Ascending aorta (tissue), 2 donors: ENCODE results near the gene UXS1. TPM values are rescaled to one million over a fixed set of nuclear protein-coding genes. Genes with fewer than 3 reads are reported as not detected.

Experiments used
- DNase-seq, 2 donors: peaks; one replicate each; pipeline ENCODE4 v3.0.0-alpha.2; 2019; ENCODE audit warnings: low spot score in 2 of 2
- H3K27ac ChIP-seq, 2 donors: fragments of 200-600 bp; sonication (generic); one replicate each; pipeline ENCODE4 v1.5.1; 2016 to 2017; ENCODE audit warnings: mild to moderate bottlenecking in 1 of 2
- H3K27me3 ChIP-seq: fragments of 200-600 bp; sonication (generic); one replicate; pipeline ENCODE4 v1.5.1; 2017
- H3K36me3 ChIP-seq, 2 donors: fragments of 200-600 bp; sonication (generic); one replicate each; pipeline ENCODE4 v1.5.1; 2016
- H3K4me1 ChIP-seq, 2 donors: fragments of 200-600 bp; sonication (generic); one replicate each; pipeline ENCODE4 v1.5.1; 2016 to 2017; ENCODE audit warnings: mild to moderate bottlenecking in 1 of 2
- H3K4me3 ChIP-seq, 2 donors: fragments of 200-600 bp; sonication (generic); one replicate each; pipeline ENCODE4 v1.5.1; 2016 to 2017; ENCODE audit warnings: mild to moderate bottlenecking in 1 of 2
- H3K9me3 ChIP-seq, 2 donors: fragments of 200-600 bp; sonication (generic); one replicate each; pipeline ENCODE4 v1.5.1; 2016
- intact Hi-C: fragments of 100-400 bp; cut with DNase I; formaldehyde crosslinking; loops from one replicate; pipeline ENCODE4 v1.15.1; 2023
- total RNA-seq: library from RNA; depleted of rRNA; stranded (reverse); fragments of >200 nt; gene quantifications from one replicate; pipeline ENCODE4 v1.1.0, GENCODE V29; 2016
- TF ChIP-seq, protein P1 (sequence below), 3 experiments: fragments of 200-600 bp in 2 of 3; fragments of 450-650 bp in 1 of 3; sonication (generic) in 2 of 3; IDR thresholded peaks; one replicate each; pipeline ENCODE4 v1.5.1; 2016 to 2019; ENCODE audit warnings: antibody characterized with exemption in 3 of 3, mild to moderate bottlenecking in 1 of 3, moderate library complexity in 1 of 3

Gene UXS1
- total RNA-seq, 1 donor from 2014 or later: 146 TPM

DNA sequence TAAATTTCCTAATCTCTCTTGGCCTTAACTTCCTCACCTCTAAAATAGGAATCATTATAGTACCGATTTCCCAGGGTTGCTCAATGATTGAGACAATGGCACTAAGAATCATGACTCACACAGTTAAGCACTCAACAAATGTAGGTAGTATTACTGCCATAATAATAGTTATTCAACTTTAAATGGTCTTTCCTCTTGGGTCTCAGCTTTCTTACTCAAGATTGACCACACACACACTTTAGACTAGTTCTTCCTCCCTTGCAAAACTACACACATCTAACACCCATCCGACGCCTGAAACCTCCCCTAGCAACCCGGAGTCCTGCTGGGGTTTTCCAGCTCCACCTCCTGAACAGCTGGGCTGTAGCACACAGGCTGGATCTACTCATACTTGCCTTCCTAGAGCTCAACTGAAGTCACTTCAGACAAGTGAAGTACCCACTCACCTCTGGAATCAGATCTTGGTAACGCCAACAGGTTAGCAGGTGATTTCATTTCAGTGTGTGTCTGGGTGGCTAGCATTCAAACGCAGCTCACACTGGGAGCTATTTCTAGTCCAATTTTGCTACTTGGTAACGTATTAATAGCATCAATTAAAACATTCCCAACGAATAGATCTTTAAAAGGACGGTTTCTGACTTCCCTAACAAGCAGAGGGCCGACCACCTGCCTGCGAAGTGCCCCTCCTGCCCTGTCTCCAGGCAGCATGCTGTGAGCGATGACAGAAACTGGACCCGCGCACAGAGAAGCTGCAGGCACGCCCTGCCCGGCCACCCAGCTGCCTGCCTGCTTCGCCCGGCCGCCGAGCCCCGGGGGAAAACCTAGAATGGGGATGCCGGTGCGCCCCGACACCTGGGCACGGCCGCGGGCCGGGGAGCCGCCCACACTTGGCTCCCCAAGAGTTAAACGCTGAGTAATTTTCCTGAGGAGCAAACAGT, 1.1 kb downstream of the UXS1 start:
- intact Hi-C loops: loop anchor here (5.0 to 10.0 kb wide), 7 partner anchors 308 to 856 kb away; partner anchors contain the start of genes C2orf49 and NCK2
- TF ChIP-seq, protein P1, sequence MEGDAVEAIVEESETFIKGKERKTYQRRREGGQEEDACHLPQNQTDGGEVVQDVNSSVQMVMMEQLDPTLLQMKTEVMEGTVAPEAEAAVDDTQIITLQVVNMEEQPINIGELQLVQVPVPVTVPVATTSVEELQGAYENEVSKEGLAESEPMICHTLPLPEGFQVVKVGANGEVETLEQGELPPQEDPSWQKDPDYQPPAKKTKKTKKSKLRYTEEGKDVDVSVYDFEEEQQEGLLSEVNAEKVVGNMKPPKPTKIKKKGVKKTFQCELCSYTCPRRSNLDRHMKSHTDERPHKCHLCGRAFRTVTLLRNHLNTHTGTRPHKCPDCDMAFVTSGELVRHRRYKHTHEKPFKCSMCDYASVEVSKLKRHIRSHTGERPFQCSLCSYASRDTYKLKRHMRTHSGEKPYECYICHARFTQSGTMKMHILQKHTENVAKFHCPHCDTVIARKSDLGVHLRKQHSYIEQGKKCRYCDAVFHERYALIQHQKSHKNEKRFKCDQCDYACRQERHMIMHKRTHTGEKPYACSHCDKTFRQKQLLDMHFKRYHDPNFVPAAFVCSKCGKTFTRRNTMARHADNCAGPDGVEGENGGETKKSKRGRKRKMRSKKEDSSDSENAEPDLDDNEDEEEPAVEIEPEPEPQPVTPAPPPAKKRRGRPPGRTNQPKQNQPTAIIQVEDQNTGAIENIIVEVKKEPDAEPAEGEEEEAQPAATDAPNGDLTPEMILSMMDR (IDR thresholded peaks at IDR 0.05): no peak
- Histone ChIP-seq H3K36me3 (no peaks in the 10 kb centered on the region), H3K9me3 (no peaks in the 10 kb centered on the region), H3K27ac (peak overlapping the region; percentile 30 to 78), H3K27me3 (no peaks in the 10 kb centered on the region), H3K4me1 (peaks cover 0 to 8% of the 10 kb centered on the region in 2 donors), H3K4me3 (peak overlapping the region; percentile 93 to 96)
- DNase-seq: peak in 1 of 2 donors; percentile 74

DNA sequence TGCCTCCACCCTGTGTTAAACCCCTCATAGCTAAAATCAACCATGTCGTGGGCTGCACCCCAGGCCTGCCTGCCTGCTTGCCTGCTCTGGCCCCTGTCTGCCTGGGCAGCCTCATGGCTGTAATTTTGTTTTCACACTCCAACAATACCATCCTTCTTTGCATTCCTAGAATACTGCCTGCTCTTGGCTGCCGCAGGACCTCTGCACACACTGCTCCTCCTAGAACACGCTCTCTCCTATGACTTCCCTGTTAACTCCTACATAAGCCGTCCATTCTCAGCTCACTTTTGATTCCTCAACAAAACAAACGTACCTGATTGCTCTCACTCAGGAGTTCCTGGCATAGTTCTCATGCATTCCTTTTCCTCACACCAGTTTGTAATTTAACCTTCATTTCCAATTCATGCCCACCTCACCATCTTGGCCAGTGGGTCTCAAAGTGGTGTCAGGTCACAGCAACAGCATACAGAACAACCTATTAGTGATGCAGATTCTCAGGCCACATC, 2.5 kb downstream of the UXS1 start:
- H3K9me3 ChIP-seq: no peaks in the 10 kb centered on the region
- peaks cover 0 to 5% of the 10 kb centered on the region in 2 donors for H3K4me1 ChIP-seq
- TF ChIP-seq, protein P1 (IDR thresholded peaks at IDR 0.05): no peak
- no peak overlapping the region for H3K4me3 ChIP-seq
- no peaks in the 10 kb centered on the region for H3K36me3 ChIP-seq
- no peaks in the 10 kb centered on the region for H3K27me3 ChIP-seq
- intact Hi-C loops: loop anchor here (5.0 to 10.0 kb wide), 7 partner anchors 307 to 854 kb away; partner anchors contain the start of genes C2orf49 and NCK2
- no peak overlapping the region for H3K27ac ChIP-seq
- no peak for DNase-seq

DNA sequence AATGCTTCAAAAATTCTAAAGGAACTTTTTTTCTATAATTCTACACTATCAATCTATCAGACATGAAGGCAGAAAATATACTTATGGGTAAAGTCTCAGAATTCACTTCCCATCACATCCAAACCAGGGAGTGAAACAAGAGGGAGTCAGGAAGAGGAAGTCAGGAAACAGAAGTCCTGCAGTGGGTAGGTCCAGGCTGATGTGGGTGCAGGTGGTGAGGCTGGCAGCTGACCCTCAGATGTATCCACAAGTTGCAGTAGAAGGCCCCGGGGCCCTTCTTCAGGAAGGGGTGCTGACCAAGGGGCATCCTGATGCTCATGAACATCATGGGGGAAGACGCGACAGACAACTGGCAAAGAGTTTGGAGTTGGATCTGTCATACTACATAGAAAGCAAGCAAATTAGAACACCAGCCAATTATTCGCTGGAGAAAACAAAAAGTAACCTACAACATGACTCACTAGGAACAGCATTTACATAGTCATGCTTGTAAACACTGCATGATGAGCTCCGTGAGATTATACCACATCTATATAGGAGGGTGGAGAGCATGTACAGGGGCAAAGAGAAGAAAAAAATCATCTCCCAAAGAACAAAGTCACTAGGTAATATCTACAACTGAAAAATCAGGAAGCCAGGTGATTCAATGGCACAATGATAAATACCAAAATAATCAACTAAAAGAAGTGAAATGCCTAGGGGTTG, 4.2 kb downstream of the UXS1 start:
- TF ChIP-seq, protein P1 (IDR thresholded peaks at IDR 0.05): no peak
- H3K4me3 ChIP-seq: no peak overlapping the region
- intact Hi-C loops: loop anchor here (5.0 to 10.0 kb wide), 7 partner anchors 305 to 853 kb away; partner anchors contain the start of genes C2orf49 and NCK2

DNA sequence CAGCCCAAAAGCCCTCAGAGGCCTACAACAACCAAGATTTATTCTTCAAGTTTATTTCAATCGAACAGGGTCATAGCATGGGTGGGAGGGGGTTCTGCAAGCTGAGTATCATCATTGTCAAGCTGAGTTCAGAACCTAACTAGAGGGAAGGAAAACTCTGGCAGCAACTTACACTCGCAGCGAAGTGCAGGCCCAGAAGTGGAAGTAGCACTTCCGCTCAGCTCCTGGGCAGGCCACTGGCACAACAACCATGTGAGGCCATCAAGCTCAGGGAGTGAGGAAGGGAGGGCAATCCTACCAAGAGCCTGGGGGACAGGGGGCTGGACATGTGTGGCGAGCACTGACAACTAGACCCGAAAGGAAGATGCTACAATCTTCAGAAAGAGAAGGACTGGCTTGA, 4.8 kb downstream of the UXS1 start:
- TF ChIP-seq, protein P1 (IDR thresholded peaks at IDR 0.05): no peak
- Histone ChIP-seq H3K4me1 (peaks cover 0 to 5% of the 10 kb centered on the region in 2 donors), H3K9me3 (no peaks in the 10 kb centered on the region), H3K4me3 (no peak overlapping the region), H3K27me3 (no peaks in the 10 kb centered on the region), H3K27ac (no peak overlapping the region), H3K36me3 (no peaks in the 10 kb centered on the region)
- DNase-seq: no peak
- intact Hi-C loops: no loop called here

More for the DNA sequence above, 4.2 kb downstream of the UXS1 start:
- peaks cover 0 to 5% of the 10 kb centered on the region in 2 donors for H3K4me1 ChIP-seq
- H3K27me3 ChIP-seq: no peaks in the 10 kb centered on the region
- H3K9me3 ChIP-seq: no peaks in the 10 kb centered on the region
- DNase-seq: no peak
- no peak overlapping the region for H3K27ac ChIP-seq
- no peaks in the 10 kb centered on the region for H3K36me3 ChIP-seq

DNA sequence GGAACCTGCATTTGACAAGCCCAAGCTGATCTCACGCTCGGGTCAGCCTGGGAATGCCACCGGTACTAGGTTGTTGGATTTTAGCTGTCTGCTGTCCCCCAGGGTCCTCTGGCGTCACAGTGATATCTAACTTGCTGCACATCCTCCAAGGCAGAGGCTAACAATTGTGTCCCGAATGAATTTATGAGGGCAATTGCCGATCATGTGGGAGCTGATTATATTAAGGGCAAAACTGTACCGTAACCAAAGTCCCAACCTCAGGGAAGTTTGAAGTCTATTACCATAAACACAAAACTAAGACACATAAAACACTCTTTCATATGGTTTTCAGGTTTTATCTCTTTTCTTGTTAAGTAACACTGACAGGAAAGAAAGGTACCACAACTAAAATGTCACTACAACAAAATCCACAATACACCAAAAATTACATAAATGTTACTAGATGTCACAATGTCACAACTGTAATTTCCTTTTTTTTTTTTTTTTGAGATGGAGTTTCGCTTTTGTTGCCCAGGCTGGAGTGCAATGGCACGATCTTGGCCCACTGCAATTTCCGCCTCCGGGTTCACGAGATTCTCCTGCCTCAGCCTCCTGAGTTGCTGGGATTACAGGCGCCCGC, 6.7 kb downstream of the UXS1 start:
- Histone ChIP-seq H3K9me3 (no peaks in the 10 kb centered on the region), H3K36me3 (no peaks in the 10 kb centered on the region), H3K4me3 (no peak overlapping the region), H3K27me3 (no peaks in the 10 kb centered on the region), H3K4me1 (peaks cover 0 to 7% of the 10 kb centered on the region in 2 donors), H3K27ac (no peak overlapping the region)
- no peak for DNase-seq
- TF ChIP-seq, protein P1 (IDR thresholded peaks at IDR 0.05): no peak
- intact Hi-C loops: no loop called here
